NCI-H1417 (cell line): ENCODE results near the gene AGBL5.

Experiments
- DNase-seq, 3 experiments: peaks; one replicate each; lab custom pipeline; 2025; lab: John Stamatoyannopoulos, UW

AGBL5 gene

DNA sequence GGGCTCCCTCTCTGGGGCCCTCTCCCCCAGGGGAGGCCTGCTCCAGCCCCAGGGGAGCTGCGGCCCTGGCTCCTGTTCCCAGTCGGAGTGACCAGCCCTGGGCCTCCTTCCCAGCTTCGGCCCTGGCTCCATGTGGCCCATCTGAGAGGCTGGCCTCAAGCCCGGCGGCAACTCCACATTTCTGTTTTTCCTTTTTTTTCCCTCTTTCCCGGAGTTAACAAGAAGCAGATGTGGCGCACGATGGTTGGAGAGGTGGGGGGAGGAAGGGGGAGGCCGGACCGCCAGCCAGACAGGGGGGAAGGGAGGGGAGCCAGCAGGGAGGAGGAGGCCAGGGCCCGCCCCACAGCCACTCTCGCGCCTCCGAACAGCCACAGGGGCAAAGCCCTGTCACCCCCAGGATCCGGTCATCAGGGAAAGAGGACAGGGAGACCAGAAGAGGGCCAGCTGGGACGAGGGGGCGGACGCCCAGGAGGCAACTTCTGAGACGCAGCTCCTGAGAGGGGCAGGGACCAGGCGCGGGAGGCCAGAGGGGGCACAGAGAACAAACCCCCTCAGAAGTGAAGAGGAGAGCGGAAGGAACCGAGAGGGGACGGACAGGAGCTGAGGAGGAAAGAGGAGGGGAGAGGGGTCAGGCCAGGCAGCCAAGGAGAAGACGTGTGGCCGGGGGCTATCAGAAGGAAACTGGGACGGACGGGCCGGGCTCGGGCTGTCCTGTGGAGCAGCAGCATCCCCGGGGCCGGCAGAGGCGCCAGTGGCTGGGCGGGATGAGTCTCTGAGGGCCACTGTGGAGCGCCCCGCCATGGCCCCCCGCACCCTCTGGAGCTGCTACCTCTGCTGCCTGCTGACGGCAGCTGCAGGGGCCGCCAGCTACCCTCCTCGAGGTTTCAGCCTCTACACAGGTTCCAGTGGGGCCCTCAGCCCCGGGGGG lies 27.1 kb downstream of the AGBL5 start, which contains the start of gene EMILIN1:
TSS of gene EMILIN1 (plus strand) at position 349 of the 928 bp plus-strand sequence. CDS start at position 800, 451 bp downstream.
- DNase-seq = no peak

DNA sequence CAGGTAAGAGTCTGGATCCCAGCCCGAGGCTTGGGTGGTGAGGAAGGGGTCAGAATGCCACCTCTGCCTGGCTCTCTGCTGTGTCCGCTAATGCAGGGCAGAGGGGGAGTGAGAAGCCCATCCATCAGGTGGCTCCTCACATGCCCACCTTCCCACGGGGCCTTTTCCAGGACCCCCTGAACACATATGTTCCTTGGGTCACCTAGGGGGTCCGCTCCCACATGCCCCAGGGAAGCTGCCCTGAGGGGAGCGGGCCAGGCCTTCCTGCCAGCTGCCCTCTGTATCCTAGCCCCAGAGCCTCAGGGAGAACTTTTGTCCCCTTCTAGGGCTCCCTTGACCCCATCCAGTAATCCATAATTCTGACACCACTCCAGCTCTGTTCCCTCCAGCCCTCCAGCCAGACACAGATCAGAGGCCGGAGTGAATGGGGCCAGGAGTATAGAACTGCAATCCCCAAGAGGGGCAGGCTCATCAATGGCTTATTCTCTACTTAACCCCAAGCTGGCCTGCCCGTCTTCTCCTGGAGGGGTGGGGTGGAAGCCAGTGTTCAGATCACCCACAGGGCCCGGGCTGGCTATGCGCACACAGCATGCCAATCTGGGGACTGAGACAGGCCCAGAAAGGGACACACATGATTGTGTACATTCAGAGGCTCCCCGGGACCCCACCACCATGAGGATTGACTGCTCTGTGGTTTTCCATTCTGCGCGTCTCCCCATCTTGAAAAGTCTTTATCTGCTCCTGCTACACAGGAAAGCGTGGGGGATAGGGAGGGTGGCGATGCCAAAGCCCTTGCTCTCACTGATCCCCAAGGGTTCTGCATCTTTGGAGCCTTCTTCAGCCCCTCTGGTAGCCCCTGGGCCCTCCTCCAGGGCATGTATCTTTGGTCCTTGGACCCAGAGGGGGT lies 28.0 kb downstream of the AGBL5 start:
- no peak for DNase-seq

DNA sequence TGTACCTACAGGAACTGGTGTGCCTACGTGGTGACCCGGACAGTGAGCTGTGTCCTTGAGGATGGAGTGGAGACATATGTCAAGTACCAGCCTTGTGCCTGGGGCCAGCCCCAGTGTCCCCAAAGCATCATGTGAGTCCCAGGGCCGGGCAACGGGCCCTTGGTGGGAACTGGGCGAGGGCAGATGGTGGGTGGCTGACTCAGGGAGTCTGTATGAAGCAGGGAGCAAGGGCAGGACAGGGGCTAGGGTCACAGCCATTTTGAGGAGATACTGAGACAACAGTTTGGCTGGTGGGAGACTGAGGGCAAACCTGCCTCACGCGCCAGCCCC lies 28.6 kb downstream of the AGBL5 start:
- no peak for DNase-seq

DNA sequence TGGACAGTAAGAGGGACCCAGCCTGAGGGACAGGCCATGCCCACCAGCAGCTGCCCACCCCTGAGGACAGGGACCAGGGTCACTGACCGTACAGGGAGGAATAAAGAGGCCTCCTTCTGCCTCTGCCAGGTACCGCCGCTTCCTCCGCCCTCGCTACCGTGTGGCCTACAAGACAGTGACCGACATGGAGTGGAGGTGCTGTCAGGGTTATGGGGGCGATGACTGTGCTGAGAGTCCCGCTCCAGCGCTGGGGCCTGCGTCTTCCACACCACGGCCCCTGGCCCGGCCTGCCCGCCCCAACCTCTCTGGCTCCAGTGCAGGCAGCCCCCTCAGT lies 29.1 kb downstream of the AGBL5 start:
- DNase-seq = no peak

DNA sequence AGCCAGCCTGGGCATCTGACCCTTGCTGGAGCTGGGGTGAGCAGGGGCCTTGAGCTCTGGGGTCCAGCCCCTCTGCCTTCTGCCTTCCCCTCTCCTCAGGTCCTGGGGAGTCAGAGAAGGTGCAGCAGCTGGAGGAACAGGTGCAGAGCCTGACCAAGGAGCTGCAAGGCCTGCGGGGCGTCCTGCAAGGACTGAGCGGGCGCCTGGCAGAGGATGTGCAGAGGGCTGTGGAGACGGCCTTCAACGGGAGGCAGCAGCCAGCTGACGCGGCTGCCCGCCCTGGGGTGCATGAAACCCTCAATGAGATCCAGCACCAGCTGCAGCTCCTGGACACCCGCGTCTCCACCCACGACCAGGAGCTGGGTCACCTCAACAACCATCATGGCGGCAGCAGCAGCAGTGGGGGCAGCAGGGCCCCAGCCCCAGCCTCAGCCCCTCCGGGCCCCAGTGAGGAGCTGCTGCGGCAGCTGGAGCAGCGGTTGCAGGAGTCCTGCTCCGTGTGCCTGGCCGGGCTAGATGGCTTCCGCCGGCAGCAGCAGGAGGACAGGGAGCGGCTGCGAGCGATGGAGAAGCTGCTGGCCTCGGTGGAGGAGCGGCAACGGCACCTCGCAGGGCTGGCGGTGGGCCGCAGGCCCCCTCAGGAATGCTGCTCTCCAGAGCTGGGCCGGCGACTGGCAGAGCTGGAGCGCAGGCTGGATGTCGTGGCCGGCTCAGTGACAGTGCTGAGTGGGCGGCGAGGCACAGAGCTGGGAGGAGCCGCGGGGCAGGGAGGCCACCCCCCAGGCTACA lies 30.7 kb downstream of the AGBL5 start:
- no peak for DNase-seq

DNA sequence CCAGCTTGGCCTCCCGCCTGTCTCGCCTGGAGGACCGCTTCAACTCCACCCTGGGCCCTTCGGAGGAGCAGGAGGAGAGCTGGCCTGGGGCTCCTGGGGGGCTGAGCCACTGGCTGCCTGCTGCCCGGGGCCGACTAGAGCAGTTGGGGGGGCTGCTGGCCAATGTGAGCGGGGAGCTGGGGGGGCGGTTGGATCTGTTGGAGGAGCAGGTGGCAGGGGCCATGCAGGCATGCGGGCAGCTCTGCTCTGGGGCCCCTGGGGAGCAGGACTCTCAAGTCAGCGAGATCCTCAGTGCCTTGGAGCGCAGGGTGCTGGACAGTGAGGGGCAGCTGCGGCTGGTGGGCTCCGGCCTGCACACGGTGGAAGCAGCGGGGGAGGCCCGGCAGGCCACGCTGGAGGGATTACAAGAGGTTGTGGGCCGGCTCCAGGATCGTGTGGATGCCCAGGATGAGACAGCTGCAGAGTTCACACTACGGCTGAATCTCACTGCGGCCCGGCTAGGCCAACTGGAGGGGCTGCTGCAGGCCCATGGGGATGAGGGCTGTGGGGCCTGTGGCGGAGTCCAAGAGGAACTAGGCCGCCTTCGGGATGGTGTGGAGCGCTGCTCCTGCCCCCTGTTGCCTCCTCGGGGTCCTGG lies 31.4 kb downstream of the AGBL5 start:
- DNase-seq = no peak

DNA sequence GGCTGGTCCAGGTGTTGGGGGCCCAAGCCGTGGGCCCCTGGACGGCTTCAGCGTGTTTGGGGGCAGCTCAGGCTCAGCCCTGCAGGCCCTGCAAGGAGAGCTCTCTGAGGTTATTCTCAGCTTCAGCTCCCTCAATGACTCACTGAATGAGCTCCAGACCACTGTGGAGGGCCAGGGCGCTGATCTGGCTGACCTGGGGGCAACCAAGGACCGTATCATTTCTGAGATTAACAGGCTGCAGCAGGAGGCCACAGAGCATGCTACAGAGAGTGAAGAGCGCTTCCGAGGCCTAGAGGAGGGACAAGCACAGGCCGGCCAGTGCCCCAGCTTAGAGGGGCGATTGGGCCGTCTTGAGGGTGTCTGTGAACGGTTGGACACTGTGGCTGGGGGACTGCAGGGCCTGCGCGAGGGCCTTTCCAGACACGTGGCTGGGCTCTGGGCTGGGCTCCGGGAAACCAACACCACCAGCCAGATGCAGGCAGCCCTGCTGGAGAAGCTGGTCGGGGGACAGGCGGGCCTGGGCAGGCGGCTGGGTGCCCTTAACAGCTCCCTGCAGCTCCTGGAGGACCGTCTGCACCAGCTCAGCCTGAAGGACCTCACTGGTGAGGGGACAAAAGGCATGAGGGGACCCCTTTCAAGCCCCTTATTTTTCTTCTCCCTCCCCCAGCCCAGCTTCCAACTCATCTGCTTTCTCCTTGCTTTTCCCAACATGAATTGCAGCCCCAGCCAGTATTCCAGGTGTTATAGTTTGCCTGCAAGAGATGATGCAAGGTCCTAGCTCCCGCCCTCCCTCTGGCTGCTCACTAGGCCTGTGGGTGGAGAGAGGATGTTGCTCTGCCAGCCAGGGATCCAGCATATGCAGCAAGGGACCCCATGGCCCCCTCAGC lies 32.2 kb downstream of the AGBL5 start:
- DNase-seq = no peak

DNA sequence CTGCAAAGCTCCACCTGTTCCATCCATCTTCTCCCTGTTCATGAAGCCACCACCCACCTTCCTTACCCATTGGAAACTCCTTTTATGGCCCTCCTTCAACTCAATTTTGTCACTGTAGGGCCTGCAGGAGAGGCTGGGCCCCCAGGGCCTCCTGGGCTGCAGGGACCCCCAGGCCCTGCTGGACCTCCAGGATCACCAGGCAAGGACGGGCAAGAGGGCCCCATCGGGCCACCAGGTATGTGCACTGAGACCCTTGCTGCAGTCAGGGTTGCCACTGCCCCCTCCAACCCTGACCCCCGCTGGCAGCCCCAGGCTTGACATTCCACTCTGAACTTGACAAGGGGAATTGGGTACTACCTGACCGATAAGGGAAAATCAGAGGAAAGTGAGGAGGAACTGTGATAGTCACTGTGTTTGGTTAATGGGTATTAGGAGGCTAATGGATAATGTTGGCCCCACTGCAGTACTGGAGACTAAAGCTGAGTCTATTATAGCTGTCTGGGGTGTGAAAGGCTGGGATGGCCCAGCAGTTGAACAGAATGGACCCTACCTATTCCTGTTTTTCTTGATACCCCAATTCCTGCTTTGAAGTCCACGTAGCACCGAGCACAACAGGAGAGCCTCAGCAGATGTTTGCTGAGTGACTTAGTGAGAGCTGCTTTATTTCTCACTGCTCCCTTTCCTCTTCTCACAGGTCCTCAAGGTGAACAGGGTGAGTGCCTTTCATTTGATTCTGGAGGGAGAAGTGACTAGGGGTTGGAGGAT lies 33.0 kb downstream of the AGBL5 start:
- no peak for DNase-seq

DNA sequence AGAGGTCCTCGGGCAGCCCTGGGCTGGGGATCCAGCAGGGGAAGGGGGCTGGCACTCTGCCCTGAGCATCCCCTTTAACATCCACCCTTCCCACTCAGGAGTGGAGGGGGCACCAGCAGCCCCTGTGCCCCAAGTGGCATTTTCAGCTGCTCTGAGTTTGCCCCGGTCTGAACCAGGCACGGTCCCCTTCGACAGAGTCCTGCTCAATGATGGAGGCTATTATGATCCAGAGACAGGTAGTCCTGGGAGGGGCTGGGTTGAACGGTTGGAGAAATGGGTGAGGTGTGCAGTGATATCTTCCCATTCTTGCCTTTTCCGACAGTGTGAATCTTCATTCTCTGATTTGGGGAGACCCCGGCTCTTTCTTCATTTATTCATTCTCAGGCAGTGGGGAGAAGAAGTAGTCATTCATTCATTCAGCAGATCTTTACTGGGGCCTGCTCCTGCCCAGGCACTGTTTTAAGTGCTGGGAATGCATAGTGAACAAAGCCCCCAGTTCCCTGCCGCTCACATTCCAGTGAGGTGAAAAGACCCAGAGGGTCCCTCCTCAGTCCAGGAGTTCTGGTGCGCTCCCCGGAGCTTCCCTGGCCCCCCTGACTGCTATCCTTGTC lies 33.7 kb downstream of the AGBL5 start:
- no peak for DNase-seq

DNA sequence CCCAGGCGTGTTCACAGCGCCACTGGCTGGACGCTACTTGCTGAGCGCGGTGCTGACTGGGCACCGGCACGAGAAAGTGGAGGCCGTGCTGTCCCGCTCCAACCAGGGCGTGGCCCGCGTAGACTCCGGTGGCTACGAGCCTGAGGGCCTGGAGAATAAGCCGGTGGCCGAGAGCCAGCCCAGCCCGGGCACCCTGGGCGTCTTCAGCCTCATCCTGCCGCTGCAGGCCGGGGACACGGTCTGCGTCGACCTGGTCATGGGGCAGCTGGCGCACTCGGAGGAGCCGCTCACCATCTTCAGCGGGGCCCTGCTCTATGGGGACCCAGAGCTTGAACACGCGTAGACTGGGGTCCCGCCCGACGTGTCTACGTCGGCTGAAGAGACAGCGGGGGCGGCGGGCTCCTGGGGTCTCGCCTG lies 34.2 kb downstream of the AGBL5 start:
- DNase-seq = peak in 2 of 3 experiments; percentile 70 to 79

DNA sequence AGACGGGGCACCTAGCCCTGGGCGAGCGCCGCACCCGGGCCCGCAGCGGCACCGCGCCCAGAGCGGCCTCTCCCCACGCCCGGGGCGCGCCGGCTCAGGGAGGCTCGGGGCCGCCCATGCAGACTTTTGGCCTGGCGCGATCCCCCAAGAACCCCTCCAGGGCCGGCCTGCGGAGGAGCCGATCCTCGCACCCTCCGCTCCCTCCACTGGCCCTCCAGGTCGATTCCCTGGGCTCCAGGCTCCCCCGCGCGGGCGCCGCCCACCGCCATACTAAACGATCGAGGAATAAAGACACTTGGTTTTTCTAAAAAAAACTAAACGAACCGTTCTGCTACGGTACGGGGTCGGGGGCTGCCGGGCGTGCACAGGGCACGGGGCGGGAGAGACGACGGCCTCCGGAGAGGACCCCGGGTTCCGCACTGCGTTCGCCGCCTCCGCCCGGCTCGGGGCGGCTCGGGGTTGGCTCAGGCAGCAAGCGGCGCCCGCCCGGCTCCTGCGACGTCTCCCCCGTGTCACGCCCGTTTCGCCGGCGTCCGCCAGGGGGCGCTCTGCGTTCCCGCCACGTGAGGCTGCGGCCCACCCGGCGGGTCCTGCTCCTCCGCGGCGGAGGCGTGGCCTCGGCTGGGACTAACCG lies 34.7 kb downstream of the AGBL5 start:
- peak; percentile 97 to 98 (median 97) for DNase-seq

DNA sequence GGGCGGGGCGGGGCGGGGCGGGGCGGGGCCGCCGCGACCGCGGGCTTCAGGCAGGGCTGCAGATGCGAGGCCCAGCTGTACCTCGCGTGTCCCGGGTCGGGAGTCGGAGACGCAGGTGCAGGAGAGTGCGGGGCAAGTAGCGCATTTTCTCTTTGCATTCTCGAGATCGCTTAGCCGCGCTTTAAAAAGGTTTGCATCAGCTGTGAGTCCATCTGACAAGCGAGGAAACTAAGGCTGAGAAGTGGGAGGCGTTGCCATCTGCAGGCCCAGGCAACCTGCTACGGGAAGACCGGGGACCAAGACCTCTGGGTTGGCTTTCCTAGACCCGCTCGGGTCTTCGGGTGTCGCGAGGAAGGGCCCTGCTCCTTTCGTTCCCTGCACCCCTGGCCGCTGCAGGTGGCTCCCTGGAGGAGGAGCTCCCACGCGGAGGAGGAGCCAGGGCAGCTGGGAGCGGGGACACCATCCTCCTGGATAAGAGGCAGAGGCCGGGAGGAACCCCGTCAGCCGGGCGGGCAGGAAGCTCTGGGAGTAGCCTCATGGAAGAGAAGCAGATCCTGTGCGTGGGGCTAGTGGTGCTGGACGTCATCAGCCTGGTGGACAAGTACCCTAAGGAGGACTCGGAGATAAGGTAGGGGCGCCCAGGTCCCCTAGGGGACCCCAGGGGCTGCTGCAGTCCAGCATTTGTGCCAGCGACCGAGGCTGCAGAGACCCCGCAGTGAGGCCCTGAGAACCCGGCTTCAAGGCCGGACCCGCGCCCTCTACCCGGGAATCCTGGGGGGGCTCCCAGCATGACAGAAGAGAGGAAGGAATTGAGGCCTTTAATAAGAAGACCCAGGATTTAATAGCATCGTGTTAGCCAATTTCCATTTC lies 35.5 kb downstream of the AGBL5 start, which contains the start of gene KHK:
TSS of gene KHK (plus strand) at position 49 of the 870 bp plus-strand sequence. CDS start at position 537, 488 bp downstream.
- peak; percentile 71 to 92 (median 90) for DNase-seq

DNA sequence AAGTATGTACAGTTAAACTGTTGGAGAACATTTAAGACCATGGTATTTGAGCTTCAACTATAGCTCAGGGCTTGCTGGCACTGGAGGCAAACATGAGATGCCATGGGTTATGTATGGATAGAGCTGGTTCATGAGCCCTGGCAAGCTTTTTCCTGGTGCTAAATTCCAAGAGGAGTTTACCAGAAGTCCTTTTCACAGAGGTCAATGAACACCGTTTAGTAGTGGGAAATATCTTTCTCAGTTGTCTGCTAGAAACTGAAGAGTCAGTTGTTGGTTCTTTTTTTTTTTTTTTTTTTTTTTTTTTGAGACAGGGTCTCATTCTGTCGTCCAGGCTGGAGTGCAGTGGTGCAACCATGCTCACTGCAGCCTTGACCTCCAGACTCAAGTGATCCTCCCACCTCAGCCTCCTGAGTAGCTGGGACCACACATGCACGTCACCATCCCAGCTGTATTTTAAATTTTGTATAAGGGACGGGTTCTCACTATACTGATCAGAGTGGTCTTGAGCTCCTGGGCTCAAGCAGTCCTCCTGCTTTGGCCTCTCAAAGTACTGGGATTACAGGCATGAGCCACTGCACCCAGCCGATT lies 36.4 kb downstream of the AGBL5 start:
- DNase-seq = no peak

DNA sequence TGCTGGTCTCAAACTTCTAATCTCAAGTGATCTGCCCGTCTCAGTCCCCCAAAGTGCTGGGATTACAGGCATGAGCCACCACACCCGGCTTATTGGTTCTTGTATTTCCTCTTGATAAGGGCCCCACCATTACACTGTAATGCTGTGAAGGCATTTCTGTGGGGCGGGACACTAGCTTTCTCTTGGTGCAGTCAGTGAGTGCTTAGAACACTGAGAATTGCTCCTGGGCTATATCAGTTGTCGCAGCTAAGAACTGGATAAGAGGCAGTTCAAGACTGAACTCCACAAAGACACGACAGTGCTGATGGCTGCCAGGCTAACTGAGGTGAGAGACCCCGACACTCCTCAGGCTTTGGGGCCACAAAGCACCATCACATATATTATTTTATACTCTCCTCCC lies 37.2 kb downstream of the AGBL5 start:
- no peak for DNase-seq

DNA sequence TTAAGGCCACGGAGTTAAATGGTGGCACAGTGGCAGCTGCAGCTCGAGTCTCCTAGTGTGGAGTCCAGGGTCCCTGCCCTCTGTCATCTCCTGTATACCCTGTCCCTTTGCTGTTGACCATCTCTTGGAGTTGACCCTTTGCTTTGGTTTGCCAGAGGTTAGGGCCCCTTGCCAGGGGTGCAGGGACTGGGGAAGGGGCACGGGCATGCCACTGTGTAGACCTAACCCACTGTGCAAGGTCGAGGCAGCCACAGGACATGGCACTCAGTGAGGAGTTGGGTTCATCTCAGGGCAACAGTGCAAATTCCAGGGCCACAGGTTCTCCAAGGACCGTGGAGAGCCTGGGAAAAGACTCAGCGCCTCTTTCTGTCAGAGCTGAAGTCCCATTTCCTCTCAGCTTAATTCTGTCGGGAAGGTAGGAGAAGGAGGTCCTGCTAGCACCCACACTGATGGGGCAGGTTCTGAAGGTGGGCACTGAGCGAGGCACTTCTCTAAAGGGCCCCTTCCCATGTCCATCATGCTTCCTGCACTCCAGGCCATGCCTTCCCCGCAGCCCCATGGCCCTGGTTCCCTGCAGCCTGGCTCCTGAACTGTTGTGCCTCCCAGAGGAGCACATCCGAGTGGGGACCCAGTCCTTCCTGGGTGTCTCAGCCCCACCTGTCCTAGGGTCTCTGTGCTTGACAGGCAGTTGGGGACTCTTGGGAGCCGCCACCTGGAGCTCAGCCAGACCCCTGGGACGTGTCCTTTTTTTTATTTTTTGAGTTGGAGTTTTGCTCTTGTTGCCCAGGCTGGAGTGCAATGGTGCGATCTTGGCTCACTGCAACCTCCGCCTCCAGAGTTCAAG lies 37.9 kb downstream of the AGBL5 start:
- DNase-seq = no peak
